ENCODE data around the gene RGS7.

The RGS7 gene

DNA sequence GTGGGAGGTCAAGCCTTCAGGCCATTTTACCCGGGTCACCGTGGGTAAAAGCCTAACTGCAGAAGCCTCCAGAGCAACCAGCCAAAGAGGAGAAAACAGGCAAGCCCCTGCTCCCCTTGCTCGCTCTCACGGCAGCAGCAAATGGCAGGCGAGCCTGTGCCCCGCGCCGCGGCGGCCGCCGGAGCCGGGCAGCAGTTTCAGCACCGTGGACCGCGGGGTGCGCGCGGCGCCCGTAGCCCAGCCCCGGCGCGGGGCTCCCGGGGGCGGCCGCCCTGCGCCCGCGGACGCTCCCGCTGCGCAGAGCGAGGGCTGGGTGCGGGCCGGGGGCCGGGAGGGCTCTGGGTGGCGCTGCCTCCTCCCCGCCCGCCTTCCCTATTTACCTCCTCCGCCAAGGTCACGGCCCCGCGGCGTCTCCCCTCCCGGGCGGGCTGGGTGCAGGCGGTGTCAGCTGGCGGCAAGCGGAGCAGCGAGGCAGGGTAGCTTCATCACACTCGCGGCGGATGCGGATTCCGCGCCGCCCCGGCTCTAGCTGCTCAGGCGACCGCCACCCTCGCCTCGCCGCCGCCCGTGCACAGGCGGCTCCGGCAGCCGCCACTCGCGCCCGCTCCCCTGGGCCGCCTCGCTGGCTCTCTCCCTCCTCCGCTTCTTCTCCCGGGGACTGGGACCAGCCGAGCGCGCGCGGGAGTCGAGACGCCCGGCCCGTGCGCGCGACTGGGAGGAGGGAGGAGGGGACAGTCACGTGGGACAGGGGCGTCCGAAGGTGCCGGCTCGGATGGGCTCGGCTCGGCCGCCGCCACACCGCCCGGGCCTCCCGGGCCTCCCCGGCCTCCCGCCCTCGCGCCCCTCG is at the start of gene RGS7:
Gene RGS7, minus strand, starts transcription at position 687 of the 847 bp plus-strand sequence.
- DNase-seq (ENCODE audit: low read depth in 2 of 2), result no peak

DNA sequence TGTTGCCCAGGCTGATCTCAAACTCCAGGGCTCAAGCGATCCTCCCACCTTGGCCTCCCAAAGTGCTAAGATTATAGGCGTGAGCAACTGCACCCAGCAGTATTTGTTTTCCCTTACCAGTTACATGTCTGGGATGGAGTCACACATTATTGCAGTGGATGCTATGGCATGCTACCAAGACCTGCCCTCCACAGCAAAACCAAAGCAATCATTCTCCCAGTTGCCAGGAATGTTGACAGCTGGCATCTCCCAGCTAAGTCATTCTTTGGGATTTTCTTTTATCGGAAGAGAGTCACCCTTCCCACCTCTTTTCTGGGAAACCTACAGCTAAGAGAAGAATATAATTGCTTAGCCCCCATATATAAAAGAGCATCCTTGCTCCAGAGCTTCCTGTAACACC is 49.4 kb upstream of the RGS7 start:
- no peak for DNase-seq (ENCODE audit: low read depth in 2 of 2)

DNA sequence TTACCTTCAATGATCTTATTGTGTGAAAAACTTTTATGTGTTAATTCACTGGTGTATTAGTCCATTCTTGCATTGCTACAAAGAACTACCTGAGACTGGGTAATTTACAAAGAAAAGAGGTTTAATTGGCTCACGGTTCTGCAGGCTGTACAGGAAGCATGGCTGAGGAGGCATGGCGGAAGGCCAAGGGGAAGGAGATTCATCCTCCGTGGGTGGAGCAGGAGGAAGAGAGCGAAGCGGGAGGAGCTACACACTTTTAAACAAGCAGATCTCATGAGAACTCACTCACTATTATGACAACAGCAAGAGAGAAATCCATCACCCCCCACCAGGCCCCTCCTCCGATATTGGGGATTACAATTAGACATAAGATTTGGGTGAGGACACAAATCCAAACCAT is 44.2 kb upstream of the RGS7 start:
- DNase-seq (ENCODE audit: low read depth in 2 of 2), result no peak

DNA sequence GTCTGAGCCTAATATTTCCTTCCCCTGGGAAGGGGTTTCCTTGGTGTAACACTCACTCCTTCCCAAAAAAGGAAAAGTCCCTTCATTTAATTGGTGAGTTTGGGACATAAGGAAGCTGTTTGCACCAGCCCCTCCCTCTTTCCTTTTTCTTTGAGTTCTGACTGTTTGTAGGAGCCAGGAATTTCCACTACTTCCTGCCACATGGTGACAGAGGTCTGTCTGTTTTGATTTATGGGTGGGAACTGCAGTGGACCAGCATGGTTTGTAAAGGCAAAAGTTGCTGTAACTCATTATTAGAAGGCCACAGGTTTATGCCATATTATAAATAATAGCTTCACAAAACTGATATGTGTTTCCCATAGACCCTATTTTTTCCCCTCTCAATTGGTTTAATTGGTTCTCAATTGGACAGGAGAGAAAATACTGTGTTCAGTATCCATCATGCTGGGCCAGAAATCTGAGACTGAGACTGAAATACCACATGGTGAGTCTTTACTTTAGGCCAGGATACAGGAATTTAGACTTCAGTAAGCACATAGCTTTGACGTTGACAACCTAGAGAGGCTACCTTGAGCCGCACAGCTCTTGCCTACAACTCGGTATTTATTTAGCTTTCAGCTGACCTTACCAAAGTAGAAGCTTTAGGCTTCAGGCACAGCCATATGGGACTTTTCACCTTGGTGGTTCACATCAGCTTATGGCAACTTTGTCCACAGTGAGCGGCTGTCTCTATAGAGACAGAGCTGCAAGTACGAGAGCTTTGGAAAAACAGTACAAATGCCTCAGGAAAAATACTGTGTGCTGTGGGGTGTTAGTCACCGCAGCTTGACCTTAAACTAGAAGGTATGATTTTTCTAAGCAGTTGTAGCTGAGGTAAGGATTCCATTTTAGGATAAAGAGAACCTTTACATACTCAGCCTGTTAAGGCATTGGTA is 40.0 kb upstream of the RGS7 start:
- no peak for DNase-seq (ENCODE audit: low read depth in 2 of 2)

DNA sequence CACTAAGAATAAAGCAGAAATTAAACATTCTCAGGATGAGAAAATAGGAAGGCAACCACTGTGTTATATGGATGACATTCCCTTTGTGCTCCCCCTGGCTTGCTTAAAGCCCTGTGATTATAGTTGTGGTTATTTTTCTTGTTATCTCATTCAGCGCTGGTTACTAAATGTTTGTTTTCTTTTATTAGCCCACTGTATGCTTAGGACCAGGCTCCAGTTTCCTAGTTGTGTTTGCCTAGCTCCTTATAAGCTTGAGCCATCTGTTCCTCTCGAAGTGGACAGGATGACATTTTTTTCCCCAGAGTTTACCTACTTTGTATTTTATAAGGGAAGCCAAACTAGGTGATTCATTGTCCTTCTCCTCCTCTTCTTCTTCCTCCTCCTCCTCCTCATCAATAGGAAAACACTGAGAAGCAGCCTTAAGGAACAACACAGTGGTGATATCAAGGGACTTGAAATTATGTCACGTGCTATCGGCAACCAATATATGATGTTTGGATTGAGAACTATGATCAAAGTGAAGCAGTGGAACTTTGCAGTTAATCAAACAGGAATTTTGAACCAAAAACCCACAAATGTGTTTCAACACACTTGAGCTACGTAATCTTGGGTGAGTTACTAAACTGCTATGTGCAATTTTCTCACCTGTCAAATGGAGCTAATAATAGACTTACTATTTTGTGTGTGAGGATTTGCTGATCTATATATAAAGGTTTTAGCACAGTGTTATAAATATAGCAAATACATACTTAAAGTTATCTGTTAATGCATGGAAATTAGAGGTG is 35.1 kb upstream of the RGS7 start:
- DNase-seq (ENCODE audit: low read depth in 2 of 2), result no peak

DNA sequence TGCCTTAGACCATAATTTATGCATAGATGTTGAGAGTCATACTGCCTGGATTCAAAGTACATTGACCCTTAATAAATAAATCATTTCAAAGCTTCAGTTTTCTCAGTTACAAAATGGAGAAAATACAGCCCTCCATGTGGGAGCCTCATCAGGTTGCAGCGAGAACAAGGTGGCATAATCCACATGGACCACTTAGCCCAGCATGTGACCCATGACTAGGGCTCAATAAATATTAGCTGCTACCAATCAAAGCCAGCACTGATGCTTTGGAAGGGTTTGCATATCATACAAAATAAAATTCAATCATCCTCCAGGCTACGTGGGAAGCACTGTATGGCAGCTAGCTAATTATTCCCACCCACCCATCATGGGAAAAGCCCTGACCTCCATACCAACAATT is 33.5 kb upstream of the RGS7 start:
- DNase-seq (ENCODE audit: low read depth in 2 of 2), result no peak

DNA sequence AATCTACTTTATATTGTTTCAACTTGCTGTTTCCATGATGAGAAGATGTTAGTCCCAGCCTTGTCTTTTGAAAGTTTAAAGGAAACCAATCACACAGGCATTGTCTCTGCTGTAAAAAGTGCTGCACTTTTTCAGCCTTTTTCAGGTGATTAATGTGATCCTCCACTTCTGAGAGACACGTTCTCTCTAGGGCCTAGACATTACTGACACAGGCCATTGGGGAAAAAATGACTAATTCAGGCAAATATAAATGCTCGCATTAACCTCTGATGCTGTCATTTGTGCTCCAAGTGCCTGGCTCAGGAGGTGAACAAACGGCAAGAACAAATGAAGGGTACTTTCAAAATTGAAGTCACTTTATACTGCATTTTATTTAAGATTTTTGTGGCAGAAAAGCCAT is 32.4 kb upstream of the RGS7 start:
- DNase-seq (ENCODE audit: low read depth in 2 of 2), result no peak

DNA sequence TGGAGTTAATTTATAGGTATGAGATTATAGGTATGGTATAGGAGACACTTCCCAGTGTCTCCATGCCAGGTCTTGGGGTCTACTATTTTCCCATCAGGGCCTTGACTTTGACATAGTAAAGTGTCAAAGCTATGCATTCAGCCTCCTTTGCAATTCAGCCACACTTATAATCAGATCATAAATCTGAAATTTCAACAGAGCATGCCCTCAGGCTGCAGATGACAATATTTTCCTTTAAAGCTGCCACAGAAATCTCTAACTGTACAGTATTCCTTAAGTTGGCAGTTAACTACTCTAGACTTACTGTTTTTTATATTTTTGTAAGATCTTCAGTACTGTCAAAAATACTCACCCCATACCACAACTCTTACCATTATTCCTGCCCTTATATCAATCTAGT is 30.2 kb upstream of the RGS7 start:
- DNase-seq (ENCODE audit: low read depth in 2 of 2), result no peak

DNA sequence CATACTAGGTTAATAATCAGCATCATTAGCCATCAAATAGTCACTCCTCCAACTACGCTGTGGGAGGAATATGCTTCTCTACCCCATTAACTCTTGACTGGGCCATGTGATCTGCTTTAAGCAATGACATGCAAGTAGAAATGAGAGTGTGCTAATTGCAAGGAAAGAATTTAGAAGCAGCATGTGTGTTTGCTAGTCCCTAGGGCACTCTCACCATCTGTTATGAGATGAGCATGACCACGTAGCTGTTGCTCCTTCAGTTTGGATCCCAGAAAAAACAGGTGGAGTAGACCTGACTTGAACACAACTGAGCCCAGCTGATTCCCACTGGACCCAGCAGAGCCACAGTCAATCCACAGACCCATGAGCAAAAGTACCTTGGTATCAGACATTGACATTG is 19.7 kb upstream of the RGS7 start:
- no peak for DNase-seq (ENCODE audit: low read depth in 2 of 2)

DNA sequence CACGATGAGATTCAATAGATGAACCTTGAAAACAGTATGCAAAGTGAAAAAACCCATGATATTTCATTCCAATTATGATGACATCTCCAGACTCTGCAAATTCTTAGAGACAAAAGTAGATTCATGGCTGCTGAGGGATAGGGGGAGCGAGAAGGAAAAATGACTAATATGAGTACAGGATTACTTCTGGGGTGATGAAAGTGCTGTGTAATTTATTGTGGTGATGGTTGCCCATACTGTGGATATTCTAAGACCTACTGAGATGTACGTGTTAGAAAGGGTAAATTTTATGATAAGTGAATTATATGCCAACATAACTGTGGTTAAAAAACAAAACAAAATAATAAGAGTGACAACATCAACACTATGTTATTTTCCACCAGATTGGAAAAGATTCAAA is 18.9 kb upstream of the RGS7 start:
- DNase-seq (ENCODE audit: low read depth in 2 of 2), result no peak

DNA sequence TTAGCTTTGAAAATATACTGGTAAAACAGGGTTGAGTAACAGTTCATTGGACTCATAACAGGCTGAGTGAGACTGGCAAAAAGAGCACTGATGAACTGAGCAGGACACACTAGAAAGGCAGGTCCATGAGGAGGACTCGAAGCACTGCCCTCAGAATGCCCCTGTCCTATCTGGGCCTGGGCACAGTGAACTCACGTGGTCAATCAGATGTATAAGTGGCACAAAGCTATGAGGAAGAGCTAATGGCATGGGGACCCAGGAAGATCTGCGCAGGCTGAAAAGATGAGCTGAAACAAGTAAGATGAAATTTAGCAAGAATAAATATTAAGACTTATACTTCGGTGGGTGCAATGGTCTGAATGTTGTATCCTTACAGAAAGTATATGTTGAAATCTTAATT is 9.2 kb upstream of the RGS7 start:
- DNase-seq (ENCODE audit: low read depth in 2 of 2), result no peak

DNA sequence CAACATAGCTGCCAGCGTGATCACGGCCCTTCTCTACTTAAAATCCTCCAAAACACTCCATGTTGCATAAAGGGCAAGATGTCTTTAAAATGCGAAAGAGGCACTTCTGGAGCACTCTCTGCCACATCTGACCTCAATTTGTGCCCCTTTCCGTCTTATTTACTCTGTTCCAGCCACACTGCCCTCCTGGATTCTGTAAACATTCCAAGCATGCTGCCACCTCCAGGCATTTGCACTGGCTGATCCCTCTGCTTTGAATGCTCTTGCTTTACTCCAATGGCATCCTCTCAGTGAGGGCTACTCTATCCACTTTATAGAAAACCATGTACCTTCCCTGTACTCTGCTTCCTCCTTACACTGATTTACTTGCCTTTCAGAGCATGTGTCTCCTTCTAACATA is 5.3 kb upstream of the RGS7 start:
- no peak for DNase-seq (ENCODE audit: low read depth in 2 of 2)

DNA sequence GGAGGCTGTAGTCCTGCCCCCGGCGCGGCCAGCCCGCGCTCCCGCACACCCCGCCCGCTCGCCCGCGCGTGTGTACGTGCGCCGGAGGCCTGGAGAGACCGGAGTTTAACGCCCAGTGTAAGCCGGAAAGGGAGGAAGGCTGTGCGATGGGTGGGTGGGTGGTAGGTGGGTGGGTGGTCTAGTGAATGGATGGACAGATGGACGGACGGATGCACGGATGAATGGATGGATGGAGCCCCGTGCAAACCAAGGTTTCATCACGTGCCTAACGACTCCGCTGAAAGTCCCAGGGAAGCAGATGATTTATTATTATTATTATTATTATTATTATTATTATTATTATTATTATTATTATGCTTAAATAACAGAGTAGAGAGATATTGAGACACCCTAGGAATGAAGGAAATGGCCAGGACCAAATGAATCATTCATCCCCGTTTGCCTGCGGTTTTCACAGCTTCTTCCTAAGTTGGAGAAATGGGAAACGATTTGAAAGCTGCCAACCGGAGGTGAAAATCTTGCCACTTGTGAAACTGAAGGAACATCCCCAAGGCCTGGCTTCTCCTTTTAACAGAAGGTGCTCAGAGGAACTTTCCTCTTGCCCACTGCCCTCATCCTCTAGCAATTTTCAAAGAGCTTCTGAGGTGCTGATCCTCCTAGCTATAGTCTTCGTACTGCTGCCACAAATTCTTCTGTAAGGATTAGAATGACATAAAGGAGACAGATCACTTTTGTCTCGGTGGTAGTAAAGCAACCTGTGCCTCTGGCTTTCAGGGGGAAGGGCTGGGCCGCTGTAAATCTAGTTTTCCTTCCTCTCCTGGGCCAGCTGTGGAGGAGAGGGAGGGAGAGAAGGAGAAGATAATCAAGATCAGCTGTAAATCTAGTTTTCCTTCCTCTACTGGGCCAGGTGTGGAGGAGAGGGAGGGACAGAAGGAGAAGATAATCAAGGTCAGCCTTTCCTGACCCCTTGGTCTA is 648 bp upstream of the RGS7 start:
- DNase-seq (ENCODE audit: low read depth in 2 of 2), result no peak

DNA sequence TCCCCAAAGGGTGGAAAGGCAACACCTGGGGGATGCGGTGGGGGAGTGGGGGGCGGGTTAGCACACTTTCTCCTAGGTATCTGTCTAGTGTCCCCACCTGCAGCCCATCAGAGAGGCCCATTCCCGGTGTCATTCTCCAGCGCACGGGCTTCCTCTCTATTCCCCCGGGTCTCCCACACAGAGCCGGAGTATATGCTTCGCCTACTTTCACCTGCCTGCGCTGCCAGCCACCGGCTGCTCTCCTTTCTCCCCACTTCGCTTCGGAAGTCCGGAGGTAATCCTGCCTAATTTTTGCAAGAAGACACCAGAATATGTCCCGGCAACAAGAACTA is 852 bp downstream of the RGS7 start:
- no peak for DNase-seq (ENCODE audit: low read depth in 2 of 2)

DNA sequence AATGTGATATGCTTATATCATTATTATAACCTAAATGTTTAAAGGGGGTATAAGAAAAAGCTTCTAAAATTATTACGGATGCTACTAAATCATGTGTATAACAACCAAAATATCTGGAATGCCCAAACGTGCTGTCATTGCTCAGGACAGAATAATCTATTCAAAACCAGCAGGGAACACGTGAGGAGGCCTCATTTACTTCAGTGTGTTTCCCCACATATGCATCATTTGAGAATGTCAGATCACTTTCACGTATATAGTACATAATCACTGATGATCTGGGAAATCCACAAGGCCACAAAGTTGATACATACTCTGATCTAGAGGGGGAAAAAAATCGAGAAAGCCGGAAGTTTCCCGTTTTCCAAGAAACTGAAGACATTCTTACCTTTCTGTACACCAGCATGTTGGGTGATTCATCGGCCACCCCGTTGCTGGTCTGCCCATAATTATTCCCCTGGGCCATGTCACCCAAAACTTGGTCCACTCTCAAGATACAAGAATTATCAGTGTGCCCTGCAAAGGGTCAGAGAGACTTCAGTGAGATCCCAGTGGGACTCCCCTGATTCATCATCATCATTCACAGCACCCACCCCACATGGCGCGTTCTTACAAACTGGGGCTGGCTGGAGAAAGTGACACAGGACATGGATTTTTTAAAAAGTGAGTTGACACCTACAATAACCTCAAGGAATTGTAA is 1.5 kb downstream of the RGS7 start:
- no peak for DNase-seq (ENCODE audit: low read depth in 2 of 2)

DNA sequence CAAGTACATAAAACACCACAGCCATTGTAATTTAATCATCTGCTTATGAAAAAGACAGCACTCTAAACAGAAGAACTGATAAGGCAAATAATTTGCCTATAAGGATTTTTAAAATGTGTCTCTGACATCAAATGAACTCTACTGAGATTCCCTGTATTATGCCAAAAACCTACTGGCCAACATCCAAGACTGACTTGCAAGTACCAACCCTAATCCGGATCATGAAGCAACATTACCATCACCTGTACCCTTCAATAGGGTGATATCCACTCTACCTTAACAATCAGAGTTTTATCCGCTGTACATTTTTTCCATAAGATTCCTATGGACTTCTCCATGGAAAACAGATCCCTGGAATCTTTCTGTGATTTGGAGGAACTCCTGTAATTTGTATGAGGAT is 4.6 kb downstream of the RGS7 start:
- DNase-seq (ENCODE audit: low read depth in 2 of 2), result no peak

DNA sequence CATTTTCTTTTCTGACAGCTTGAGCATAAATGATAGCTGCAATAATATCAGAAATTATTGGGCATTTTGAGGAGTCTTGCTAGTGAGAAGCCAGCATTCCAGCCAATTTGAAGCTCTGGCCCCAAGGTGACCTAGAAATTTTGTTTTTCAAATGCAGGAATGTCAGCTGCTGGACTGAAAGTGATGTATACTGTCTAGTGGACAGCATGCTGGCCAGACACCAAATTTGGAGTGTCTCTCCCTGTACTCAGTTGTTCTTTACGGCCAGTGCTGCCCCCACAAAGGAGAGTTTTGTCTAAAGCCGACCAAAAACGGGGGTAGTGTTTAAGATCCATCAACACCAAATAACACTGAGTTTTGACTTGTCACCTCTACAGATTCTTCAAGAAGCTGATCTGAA is 5.2 kb downstream of the RGS7 start:
- no peak for DNase-seq (ENCODE audit: low read depth in 2 of 2)

DNA sequence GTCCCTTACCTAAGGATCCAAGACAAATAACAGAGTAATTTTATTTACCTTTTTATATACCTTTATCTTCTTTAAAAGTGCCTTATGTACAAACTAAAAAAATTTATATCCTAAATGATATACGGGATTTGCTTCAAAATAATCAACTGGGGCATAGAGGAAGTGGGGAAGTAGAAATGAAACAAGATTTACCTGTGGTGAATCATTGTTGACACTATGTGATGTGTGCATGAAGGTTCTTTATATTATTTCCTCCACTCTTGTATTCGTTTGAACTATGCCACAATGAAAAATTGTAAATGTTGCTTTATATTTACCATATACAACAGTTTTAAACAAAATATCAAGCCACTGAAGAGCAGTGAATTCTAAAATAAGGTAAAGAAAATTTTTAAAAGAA is 13.0 kb downstream of the RGS7 start:
- no peak for DNase-seq (ENCODE audit: low read depth in 2 of 2)

DNA sequence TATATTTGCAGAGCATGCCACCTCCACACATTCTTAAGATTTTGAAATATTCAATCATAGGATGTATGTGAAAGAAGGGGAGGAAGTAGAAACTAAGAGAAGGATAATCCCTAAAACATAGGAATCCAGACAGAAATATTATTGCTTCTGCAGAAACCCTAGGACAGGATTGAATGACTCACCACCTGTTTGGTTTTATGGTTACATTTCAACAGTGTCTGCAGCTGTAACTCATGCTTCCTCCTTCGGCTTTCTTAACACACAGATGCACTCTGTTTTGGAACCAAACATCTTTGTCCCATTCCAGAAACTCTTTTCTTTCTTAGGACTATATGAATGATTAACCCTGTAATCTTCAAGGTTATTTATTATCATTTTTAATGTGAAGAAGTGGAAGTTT is 20.7 kb downstream of the RGS7 start:
- no peak for DNase-seq (ENCODE audit: low read depth in 2 of 2)

DNA sequence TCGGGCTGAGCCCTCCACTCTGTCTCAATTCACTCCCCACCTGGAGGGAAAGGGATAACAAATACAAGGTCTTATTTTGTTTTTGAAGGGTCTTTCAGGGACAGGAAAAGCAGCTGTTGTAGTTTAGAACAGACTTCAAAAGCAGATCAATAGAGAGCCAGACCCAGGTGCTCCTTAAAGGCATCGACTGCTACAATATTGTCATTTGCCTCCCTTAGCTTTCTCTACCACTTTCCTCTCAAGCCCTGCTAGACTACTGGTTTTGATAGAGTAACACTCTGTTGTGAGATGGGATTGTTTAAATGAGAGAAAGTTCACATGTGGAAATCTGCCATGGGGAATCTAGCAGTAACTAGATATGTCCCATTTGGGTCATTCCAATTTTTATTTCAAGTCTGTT is 24.0 kb downstream of the RGS7 start:
- no peak for DNase-seq (ENCODE audit: low read depth in 2 of 2)

DNA sequence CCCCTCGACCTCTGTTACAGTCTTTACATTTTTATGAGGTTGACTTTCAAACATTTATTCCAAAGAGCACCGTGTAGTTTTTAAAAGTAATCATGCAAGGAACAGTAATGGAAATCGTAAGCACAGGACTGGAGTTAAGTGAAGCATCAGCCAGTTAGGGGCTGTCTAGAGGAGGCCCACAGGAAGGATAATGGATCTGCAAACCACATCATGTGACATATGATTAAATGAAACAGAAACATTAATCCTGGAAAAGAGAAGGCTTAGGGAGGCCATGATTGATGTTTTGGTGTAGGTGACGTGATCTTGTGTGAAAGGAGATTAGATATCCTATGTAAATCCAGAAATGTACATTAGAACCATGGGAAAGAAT is 25.0 kb downstream of the RGS7 start:
- DNase-seq (ENCODE audit: low read depth in 2 of 2), result no peak

Data from stimulated activated CD4-positive, alpha-beta T cell treated with anti-CD3 and anti-CD28 coated beads, Interleukin-1b, Interleukin-23, amount 100 ng/mL, for 1 hour (primary cell).